GM18508 (cell line): Measurements from ENCODE around the gene COPZ1.

Experiments
- ATAC-seq: cut with Tn5 transposase; IDR thresholded peaks from one replicate; pipeline ENCODE4 v1.9.1; 2021; ENCODE audit warnings: moderate number of reproducible peaks; ENCODE audit not compliant: insufficient read depth, unreplicated experiment

The COPZ1 gene

DNA sequence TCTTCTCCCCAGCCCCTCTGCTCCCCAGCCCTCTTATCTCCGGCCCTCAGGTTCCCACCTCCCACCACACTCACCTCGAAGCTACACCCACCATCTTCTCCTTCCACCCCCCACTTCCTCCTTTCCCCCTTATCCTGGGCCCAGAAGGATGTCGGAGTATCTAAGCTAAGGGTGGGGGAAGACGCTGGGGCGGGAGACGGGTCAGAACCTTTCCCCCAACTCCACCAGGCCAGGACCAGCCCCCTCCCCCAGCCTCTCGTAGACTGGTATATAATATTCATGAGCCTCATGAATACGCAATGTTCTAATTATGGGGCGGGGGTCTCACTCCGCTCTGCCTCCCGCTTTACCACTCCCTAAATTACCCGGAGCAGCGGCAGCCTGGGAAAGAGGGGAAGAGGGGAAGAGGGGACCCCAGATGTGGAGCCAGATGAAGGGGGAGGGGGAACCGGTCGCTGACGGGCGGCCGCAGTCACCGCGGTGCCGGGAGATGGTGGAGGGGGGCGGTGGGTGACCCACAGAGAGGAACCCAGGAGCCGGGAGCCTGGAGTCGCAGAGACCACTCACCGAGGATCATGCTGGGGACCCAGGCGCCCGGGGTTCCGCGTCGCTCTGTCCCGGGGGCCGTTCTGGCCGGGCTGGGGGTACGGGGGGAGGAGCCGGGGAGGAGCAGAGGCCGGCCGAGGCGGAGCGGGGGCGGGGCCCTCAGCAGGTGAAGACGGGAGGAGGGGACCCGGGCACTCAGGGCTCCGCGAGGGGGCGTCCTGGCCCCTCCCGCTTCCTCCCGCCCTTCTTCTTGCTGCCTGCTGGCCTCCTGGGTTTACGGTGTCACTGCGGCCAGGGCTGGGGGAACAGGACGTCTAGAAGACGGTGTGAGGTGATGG is 66.0 kb downstream of the COPZ1 start:
- no peak for ATAC-seq

- no peak for ATAC-seq
Observed at GRCh38 chr12:54392485-54393206, 67.7 kb downstream of the COPZ1 start.

GRCh38 chr12:54393207-54393609 is 68.3 kb downstream of the COPZ1 start:
- no peak for ATAC-seq

DNA sequence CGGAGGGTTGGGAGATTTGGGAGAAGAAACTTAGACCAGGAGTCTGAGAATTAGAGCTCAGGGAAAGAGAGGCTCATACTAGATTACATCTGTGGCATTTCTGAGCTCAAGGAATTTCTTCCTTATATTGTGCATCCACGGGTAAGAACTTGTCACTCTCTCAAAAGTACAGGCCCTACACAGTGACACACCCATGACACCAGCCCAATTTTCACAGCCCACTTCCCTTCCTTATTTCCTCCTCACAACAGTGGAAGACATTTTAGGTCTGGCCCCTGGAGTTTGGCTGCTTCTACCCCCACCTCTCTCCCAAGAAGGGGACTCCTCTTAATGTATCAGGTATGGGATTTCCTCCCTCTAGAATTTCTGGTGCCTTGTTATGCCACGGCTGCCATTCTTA is 68.8 kb downstream of the COPZ1 start:
- no peak for ATAC-seq

DNA sequence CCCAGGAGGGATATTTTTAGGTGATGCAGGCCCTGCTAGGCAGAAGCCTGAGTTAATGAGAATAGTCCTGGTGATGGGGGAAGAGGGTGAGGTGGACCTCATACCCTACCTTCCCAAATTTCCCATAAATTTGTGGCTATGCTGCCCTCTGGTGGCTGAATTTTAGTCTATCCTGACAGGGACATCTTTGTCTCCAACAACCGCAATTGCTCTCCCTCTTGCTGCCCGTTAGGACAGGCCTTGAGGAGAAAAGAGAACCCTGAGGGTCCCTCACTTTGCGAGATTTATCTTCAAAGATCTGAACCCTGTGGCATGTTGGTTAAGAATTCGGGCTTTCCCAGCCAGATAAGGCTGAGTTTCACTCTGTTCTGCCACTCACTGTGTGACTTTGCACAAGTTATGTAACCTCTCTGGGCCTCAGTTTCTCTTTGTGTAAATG is 69.4 kb downstream of the COPZ1 start:
- ATAC-seq, result no peak

DNA sequence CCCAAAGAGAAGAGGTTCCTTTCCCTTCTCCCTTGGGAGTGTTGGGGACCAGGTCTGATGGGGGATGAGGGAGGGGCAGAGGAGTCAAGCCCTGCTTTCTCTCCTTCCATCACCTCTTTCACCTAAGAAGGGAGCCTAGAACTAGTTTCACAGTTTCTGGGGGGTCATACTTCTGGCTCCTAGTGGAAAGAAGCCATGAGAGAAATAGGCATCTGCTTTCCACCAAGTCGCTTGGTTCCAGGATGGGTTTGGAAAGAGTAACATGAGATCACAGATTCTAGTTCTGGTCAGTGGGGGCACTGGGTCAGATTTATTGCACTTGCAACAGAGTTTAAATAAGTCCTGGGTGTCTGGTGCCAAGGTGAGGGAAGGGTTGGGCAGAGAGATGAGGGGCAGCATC is 70.1 kb downstream of the COPZ1 start:
- no peak for ATAC-seq

DNA sequence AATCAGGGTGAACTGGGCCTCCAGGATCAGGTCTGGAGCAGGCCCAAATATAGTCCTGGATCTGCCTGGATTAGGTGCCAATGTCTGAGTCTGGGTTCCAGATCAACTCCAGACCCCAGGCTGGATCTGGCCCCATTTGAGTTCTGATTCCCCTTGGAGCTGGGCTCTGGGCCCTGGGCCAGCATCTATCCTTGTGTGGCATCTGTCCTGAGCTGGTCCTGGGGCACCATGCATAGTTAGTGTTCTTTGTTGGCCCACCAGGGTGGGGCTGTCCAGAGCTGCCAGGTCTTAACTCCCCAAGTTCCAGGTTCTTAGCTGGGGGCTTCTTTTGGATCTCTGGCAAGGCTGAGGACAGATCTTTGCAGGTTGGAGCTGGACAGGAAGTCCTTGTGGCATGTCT is 70.6 kb downstream of the COPZ1 start:
- no peak for ATAC-seq

DNA sequence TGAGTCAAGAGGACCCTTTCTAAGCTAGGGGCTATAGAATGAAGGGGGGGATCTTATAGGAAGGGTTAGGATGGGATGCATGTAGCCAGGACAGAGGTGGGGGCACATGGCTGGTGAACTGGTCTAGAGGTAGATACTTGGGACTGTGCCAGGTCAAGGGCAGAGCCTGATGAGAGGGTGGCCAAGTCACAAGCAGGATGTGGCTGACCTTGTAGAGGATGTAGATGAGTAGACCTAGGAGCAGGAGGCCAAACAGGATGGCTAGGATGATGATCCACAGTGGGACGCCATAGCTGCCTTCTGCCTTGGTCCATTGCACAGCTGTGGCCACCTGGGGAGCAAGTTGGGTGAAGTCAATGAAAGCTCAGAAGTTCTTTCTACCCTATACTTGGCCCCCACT is 72.2 kb downstream of the COPZ1 start:
- no peak for ATAC-seq

DNA sequence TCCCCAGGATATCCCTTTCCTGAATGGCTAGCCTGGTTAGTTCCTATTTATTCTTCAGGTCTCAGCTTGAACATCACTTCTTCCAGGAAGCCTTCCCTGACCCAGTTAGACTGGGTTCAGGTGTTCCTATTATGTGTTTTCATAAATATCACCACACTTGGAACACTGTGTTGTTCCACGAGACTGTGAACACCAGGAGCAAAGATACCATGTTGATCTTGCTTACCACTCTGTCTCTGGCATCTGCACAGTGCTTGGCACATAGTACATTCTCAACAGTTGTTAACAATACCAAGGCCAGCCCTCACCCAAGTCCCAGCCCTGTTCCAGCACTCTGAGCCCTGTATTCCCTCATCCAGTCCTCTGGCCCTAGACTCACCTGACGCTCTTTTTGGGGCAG is 73.3 kb downstream of the COPZ1 start:
- ATAC-seq, result no peak

DNA sequence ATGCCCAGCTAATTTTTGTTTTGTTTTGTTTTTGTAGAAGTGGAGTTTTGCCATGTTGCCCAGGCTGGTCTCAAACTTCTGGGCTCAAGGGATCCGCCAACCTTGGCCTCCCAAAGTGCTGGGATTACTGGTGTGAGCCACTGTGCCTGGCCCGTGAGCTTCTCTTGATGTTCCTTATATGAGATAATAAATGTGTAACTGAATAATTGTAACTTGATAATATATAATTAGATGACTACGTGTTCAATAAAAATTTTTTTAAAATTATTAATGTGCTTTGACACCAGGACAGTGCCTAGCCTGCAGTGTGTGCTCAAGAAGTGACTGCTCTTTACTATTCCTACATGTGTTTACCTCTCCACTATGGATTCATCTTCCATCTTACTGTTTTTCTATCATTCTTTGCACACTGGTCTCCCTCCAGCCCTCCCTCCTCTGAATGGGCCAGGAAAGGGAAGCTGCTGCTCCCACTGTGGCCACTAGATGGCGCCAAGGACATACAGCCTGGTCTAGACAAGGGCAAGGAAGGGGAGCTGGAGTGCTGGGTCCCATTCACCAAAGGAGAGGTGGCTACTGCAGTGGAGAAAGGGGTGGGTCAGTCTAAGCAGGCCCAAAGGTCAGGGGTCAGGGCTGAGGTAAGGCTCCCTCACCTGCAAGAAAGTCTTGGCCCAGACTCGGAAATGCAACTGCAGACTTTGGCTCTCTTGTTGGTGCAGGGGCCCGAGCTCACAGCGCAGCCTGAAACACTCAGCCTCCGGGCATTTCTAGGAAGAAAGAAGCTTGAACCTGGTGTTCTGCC is 74.3 kb downstream of the COPZ1 start:
- no peak for ATAC-seq

- no peak for ATAC-seq
Observed at GRCh38 chr12:54401119-54401518, 76.2 kb downstream of the COPZ1 start.
